ENCODE data around the gene FSTL4. TPM values are rescaled to one million over a fixed set of nuclear protein-coding genes. Genes with fewer than 3 reads are reported as not detected.

Gene FSTL4
- total and polyA plus RNA-seq, 2 of the 13 experiments (the other 11 are each of a cell fraction or from before 2014, with no cell fraction given) = 2.1 to 3.0 TPM

DNA sequence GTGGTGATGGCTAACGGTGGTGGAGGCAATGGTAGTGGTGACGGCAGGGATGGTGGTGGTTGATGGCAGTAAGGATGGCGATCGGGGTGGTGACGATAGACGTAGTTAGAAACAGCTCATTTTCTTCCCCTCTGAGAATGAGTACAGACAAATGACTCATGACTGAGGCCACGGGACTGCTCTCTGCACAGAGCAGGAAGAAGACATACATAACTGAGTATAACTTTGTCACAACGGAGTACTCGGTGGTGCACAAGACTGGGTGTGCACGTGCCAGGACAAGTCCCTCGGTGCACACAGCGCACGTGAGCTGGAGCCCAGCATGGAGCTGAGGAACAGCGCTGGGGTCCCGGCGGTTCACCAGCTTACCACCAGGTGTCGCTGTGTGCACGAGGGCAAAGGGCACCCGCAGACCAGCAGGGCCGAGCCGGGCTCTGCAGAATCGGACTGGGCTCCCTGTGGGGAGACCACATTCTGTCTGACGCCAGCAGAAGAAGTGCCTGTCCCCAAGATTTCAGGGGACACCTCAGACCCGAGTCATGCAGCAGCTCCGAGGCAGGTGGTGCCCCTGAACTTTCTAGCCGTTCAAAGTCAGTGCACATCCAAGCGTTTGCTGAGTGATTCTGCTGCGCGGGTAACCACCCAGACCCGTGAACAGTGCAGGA lies 188.6 kb downstream of the FSTL4 start:
- Histone ChIP-seq H3K9ac (ENCODE audit: insufficient read depth, low read depth, low read length) (no peak overlapping the region), H2AFZ (ENCODE audit: low read length) (no peak overlapping the region), H3K4me3 (replicated peaks in 1 of 3; ENCODE audit: insufficient read depth in 1 of 3, low read depth in 2 of 3, low read length in 3 of 3) (peak overlapping the region in 1 of 3 experiments; percentile 32; a peak in 1 of 6 replicates)
- TF ChIP-seq, protein P1, sequence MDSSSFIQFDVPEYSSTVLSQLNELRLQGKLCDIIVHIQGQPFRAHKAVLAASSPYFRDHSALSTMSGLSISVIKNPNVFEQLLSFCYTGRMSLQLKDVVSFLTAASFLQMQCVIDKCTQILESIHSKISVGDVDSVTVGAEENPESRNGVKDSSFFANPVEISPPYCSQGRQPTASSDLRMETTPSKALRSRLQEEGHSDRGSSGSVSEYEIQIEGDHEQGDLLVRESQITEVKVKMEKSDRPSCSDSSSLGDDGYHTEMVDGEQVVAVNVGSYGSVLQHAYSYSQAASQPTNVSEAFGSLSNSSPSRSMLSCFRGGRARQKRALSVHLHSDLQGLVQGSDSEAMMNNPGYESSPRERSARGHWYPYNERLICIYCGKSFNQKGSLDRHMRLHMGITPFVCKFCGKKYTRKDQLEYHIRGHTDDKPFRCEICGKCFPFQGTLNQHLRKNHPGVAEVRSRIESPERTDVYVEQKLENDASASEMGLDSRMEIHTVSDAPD (CRISPR knock-in tag; IDR thresholded peaks at IDR 0.05) = no peak
- TF ChIP-seq MED13 (CRISPR knock-in tag; IDR thresholded peaks at IDR 0.05) = 0 out of 2 replicates have a peak, but pooled peaks have one; percentile 53
- peak; percentile 56; the same call in 1 of the 2 replicates for TF ChIP-seq RNF2 (conservative IDR thresholded peaks at IDR 0.05; ENCODE audit: low read depth)
- TF ChIP-seq FOXP1 (IDR thresholded peaks at IDR 0.05) = no peak
- TF ChIP-seq FOXP1 (CRISPR knock-in tag; IDR thresholded peaks at IDR 0.05) = no peak
- 0 out of 2 replicates have a peak, but pooled peaks have one; percentile 52 for TF ChIP-seq MTA1 (CRISPR knock-in tag; IDR thresholded peaks at IDR 0.05; ENCODE audit: borderline replicate concordance)
- TF ChIP-seq, protein P2, sequence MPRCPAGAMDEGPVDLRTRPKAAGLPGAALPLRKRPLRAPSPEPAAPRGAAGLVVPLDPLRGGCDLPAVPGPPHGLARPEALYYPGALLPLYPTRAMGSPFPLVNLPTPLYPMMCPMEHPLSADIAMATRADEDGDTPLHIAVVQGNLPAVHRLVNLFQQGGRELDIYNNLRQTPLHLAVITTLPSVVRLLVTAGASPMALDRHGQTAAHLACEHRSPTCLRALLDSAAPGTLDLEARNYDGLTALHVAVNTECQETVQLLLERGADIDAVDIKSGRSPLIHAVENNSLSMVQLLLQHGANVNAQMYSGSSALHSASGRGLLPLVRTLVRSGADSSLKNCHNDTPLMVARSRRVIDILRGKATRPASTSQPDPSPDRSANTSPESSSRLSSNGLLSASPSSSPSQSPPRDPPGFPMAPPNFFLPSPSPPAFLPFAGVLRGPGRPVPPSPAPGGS (CRISPR knock-in tag; IDR thresholded peaks at IDR 0.05) = no peak
- TF ChIP-seq BHLHE40 (IDR thresholded peaks at IDR 0.05; ENCODE audit: low read length) = peak; percentile 95
- TF ChIP-seq ZFX (CRISPR knock-in tag; IDR thresholded peaks at IDR 0.05; ENCODE audit: low read depth) = peak; percentile 38; the same call in 1 of the 2 replicates
- TF ChIP-seq ZNF253 (CRISPR knock-in tag; IDR thresholded peaks at IDR 0.05; ENCODE audit: borderline replicate concordance) = no peak
- TF ChIP-seq, protein P3, sequence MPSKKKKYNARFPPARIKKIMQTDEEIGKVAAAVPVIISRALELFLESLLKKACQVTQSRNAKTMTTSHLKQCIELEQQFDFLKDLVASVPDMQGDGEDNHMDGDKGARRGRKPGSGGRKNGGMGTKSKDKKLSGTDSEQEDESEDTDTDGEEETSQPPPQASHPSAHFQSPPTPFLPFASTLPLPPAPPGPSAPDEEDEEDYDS (CRISPR knock-in tag; IDR thresholded peaks at IDR 0.05) = no peak
- TF ChIP-seq ETV6 (CRISPR knock-in tag; conservative IDR thresholded peaks at IDR 0.05) = no peak
- TF ChIP-seq EP300 (IDR thresholded peaks at IDR 0.05; ENCODE audit: low read depth in 2 of 2, low read length in 2 of 2) = no peak
- no peak for TF ChIP-seq EP300 (CRISPR knock-in tag; IDR thresholded peaks at IDR 0.05; ENCODE audit: borderline replicate concordance)
- no peak for TF ChIP-seq FOXO1 (CRISPR knock-in tag; IDR thresholded peaks at IDR 0.05)
- TF ChIP-seq TOPORS (CRISPR knock-in tag; IDR thresholded peaks at IDR 0.05) = no peak
- no peak for TF ChIP-seq PHF21A (CRISPR knock-in tag; IDR thresholded peaks at IDR 0.05)
- TF ChIP-seq, protein P4, sequence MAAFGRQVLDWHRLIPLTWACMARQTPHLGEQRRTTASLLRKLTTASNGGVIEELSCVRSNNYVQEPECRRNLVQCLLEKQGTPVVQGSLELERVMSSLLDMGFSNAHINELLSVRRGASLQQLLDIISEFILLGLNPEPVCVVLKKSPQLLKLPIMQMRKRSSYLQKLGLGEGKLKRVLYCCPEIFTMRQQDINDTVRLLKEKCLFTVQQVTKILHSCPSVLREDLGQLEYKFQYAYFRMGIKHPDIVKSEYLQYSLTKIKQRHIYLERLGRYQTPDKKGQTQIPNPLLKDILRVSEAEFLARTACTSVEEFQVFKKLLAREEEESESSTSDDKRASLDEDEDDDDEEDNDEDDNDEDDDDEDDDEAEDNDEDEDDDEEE (CRISPR knock-in tag; IDR thresholded peaks at IDR 0.05) = no peak
- TF ChIP-seq TBP (CRISPR knock-in tag; IDR thresholded peaks at IDR 0.05) = no peak
- no peak for TF ChIP-seq WIZ (CRISPR knock-in tag; IDR thresholded peaks at IDR 0.05)
- TF ChIP-seq NFKB2 (CRISPR knock-in tag; IDR thresholded peaks at IDR 0.05; ENCODE audit: borderline replicate concordance) = peak; percentile 73; the same call in 1 of the 2 replicates
- TF ChIP-seq ZNF776 (CRISPR knock-in tag; IDR thresholded peaks at IDR 0.05) = 0 out of 2 replicates have a peak, but pooled peaks have one; percentile 66

More for the DNA sequence above, 188.6 kb downstream of the FSTL4 start:
- no TSS peak for BruUV-seq (replicated peaks)
- Histone ChIP-seq H4K20me1 (ENCODE audit: insufficient read depth, low read length) (no peaks in the 10 kb centered on the region), H3K9me3 (ENCODE audit: low read length) (no peaks in the 10 kb centered on the region), H3K27me3 (ENCODE audit: control insufficient read depth in 1 of 2, insufficient read depth in 2 of 2, low read length in 2 of 2) (peaks cover 2 to 36% of the 10 kb centered on the region in 2 experiments; a peak in 3 of 5 replicates), H3K27ac (ENCODE audit: extremely low read length, insufficient read depth, low read length) (no peak overlapping the region), H3K4me1 (ENCODE audit: insufficient read depth, low read length) (peaks cover 9% of the 10 kb centered on the region; the same call in 1 of the 2 replicates), H3K79me2 (ENCODE audit: insufficient read depth, low read length) (no peaks in the 10 kb centered on the region), H3K4me2 (ENCODE audit: low read depth, low read length) (peak overlapping the region; percentile 49; the same call in 1 of the 2 replicates), H3K36me3 (replicated peaks in 1 of 2; ENCODE audit: control insufficient read depth in 1 of 2, insufficient read depth in 2 of 2, low read length in 2 of 2) (no peaks in the 10 kb centered on the region)
- ChIA-PET CTCF (ENCODE audit: low intra/inter-chr PET ratio, low total read pairs) (interaction anchor here (0.8 to 1.4 kb wide), 3 partner anchors 445 to 520 kb away, joined by 3 to 6 read pairs (median 4); no protein-coding TSS in a partner anchor), POLR2A (no interaction called here)
- FAIRE-seq (peak; percentile 56), ATAC-seq (peak; percentile 97), DNase-seq (ENCODE audit: low spot score) (peak; percentile 28)
- intact Hi-C loops (cut with micrococcal nuclease; ENCODE audit: unreplicated experiment) (loop anchor here (2.0 kb wide), 1 partner anchor 521 kb away; no protein-coding TSS in a partner anchor), in situ Hi-C loops (cut with HindIII; ENCODE audit: extremely low pct_ligation_motif_present, low pct_unique_long_range_greater_than_20kb) (loop anchor here (10.0 kb wide), 1 partner anchor 521 kb away; no protein-coding TSS in a partner anchor)
- WGBS (ENCODE audit: low lambda C conversion rate) = 25% methylated on average over 19 of the region's 30 CpGs

All from HepG2 (cell line).